Measurements from ENCODE around the gene CCDC78. TPM values are rescaled to one million over a fixed set of nuclear protein-coding genes. Genes with fewer than 3 reads are reported as not detected.
A peak's percentile ranks its signal among the peaks of the same experiment; 100 is the strongest.

Gene CCDC78
- total and polyA plus RNA-seq, 2 of the 13 experiments (the other 11 are each of a cell fraction or from before 2014, with no cell fraction given) = 0.53 to 1.5 TPM

DNA sequence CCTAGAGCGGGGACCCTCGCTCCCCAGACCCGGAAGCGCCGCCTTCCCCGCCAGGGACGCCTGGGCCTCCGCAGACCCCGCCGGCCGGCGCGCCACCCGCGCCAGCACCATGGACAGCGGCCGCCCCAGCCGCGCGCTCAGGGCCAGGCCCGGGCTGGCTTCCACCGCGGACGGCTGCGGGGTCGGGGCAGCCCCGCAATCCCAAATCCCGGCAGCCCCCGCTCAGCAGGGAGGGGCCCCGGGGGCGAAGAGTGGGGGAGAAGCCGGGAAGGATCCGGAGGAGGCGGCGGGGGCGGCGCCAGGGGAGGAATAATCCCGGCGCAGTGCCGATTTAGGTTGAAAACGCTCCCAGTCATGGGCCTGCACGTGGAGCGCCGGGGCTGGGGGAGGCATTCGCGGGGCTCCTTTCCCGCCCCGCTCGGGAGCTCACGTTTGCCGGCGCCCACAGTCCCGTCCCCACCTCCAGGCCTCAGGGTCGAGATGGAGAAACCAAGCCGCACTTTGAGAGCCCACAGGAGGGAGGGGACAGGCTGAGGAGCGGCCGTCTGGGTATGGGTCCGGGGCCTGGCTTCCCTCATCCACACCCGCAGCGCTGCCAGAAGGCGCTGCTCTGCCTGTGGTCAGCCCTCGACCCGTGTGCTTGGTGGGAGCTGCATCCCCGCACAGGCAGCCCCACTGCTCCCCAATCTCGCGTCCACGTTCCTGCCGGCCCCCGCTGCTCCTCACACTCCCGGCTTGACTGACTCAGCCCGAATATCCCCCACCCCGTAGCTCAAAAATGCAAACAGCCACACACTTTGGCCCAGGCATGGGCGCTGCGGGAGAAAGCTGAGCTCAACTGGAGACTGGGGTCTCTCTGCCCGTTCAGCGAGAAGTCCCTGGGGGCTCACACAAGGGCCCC lies 25.3 kb downstream of the CCDC78 start (continued):
- TF ChIP-seq, protein P1, sequence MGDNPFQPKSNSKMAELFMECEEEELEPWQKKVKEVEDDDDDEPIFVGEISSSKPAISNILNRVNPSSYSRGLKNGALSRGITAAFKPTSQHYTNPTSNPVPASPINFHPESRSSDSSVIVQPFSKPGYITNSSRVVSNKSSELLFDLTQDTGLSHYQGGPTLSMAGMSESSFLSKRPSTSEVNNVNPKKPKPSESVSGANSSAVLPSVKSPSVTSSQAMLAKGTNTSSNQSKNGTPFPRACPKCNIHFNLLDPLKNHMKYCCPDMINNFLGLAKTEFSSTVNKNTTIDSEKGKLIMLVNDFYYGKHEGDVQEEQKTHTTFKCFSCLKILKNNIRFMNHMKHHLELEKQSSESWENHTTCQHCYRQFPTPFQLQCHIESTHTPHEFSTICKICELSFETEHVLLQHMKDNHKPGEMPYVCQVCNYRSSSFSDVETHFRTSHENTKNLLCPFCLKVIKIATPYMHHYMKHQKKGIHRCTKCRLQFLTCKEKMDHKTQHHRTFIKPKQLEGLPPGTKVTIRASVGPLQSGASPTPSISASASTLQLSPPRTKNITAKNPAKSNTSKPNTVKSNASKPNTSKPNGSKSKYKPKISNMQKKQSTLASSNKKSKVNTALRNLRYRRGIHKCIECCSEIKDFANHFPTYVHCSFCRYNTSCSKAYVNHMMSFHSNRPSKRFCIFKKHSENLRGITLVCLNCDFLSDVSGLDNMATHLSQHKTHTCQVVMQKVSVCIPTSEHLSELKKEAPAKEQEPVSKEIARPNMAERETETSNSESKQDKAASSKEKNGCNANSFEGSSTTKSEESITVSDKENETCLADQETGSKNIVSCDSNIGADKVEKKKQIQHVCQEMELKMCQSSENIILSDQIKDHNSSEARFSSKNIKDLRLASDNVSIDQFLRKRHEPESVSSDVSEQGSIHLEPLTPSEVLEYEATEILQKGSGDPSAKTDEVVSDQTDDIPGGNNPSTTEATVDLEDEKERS (CRISPR knock-in tag; IDR thresholded peaks at IDR 0.05) = no peak
- no peak for TF ChIP-seq ZNF674 (CRISPR knock-in tag; IDR thresholded peaks at IDR 0.05; ENCODE audit: low read depth)
- TF ChIP-seq, protein P2, sequence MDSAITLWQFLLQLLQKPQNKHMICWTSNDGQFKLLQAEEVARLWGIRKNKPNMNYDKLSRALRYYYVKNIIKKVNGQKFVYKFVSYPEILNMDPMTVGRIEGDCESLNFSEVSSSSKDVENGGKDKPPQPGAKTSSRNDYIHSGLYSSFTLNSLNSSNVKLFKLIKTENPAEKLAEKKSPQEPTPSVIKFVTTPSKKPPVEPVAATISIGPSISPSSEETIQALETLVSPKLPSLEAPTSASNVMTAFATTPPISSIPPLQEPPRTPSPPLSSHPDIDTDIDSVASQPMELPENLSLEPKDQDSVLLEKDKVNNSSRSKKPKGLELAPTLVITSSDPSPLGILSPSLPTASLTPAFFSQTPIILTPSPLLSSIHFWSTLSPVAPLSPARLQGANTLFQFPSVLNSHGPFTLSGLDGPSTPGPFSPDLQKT (CRISPR knock-in tag; IDR thresholded peaks at IDR 0.05; ENCODE audit: borderline replicate concordance) = no peak
- no peak for TF ChIP-seq MTA1 (CRISPR knock-in tag; IDR thresholded peaks at IDR 0.05; ENCODE audit: borderline replicate concordance)
- TF ChIP-seq ZNF562 (CRISPR knock-in tag; IDR thresholded peaks at IDR 0.05; ENCODE audit: borderline replicate concordance) = no peak
- no peak for TF ChIP-seq ZIK1 (CRISPR knock-in tag; IDR thresholded peaks at IDR 0.05; ENCODE audit: borderline replicate concordance, low read depth)
- TF ChIP-seq CBFB (CRISPR knock-in tag; IDR thresholded peaks at IDR 0.05) = no peak
- TF ChIP-seq, protein P3, sequence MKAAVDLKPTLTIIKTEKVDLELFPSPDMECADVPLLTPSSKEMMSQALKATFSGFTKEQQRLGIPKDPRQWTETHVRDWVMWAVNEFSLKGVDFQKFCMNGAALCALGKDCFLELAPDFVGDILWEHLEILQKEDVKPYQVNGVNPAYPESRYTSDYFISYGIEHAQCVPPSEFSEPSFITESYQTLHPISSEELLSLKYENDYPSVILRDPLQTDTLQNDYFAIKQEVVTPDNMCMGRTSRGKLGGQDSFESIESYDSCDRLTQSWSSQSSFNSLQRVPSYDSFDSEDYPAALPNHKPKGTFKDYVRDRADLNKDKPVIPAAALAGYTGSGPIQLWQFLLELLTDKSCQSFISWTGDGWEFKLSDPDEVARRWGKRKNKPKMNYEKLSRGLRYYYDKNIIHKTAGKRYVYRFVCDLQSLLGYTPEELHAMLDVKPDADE (CRISPR knock-in tag; IDR thresholded peaks at IDR 0.05) = no peak
- TF ChIP-seq CAMTA2 (CRISPR knock-in tag; IDR thresholded peaks at IDR 0.05; ENCODE audit: borderline replicate concordance) = no peak
- TF ChIP-seq HES4 (CRISPR knock-in tag; IDR thresholded peaks at IDR 0.05; ENCODE audit: borderline replicate concordance) = peak; percentile 92
- no peak for TF ChIP-seq HMGA1 (CRISPR knock-in tag; conservative IDR thresholded peaks at IDR 0.05)
- TF ChIP-seq RERE (CRISPR knock-in tag; IDR thresholded peaks at IDR 0.05; ENCODE audit: low read depth) = no peak
- no peak for TF ChIP-seq AGO1 (IDR thresholded peaks at IDR 0.05; ENCODE audit: low read depth, low read length, poor library complexity, severe bottlenecking)
- TF ChIP-seq ZNF367 (CRISPR knock-in tag; IDR thresholded peaks at IDR 0.05; ENCODE audit: borderline replicate concordance) = peak; percentile 89; the same call in 1 of the 2 replicates
- no peak for TF ChIP-seq HCFC1 (IDR thresholded peaks at IDR 0.05; ENCODE audit: low read depth, low read length)
- no peak for TF ChIP-seq HHEX (CRISPR knock-in tag; IDR thresholded peaks at IDR 0.05)
- TF ChIP-seq U2AF2 (IDR thresholded peaks at IDR 0.05; ENCODE audit: low read depth, low read length) = no peak
- no peak for TF ChIP-seq ARNT (IDR thresholded peaks at IDR 0.05)
